CD14-positive monocyte (primary cell): Measurements from ENCODE around the gene GLCCI1. TPM values are rescaled to one million over a fixed set of nuclear protein-coding genes. Genes with fewer than 3 reads are reported as not detected.

Source experiments
- DNase-seq, 3 donors: peaks; one replicate each; pipeline ENCODE4 v3.0.0-alpha.2; 2011 to 2022
- H2AFZ ChIP-seq: 2 replicates; pipeline ENCODE4 v1.6.0; 2012; ENCODE audit warnings: mild to moderate bottlenecking, low read depth, low read length, inconsistent platforms; ENCODE audit not compliant: insufficient read depth, poor library complexity, severe bottlenecking
- H3K27ac ChIP-seq, 2 donors: 1 replicate in 1 of 2; 2 replicates in 1 of 2; pipeline ENCODE4 v1.5.1; 2012 to 2013; ENCODE audit warnings: low read length in 2 of 2, control low read depth in 1 of 2, inconsistent platforms in 1 of 2, low read depth in 1 of 2, mild to moderate bottlenecking in 1 of 2
- H3K27me3 ChIP-seq, 2 donors: one replicate each; pipeline versions ENCODE4 v1.6.0 to v1.6.1; 2011 to 2013; ENCODE audit warnings: low read length in 2 of 2; ENCODE audit not compliant: control insufficient read depth in 2 of 2, insufficient read depth in 2 of 2
- H3K36me3 ChIP-seq, 2 donors: replicated peaks in 1 of 2; 1 replicate in 1 of 2; 2 replicates in 1 of 2; pipeline versions ENCODE4 v1.5.1 to v1.6.1; 2012 to 2013; ENCODE audit warnings: low read length in 2 of 2, control low read depth in 1 of 2, inconsistent platforms in 1 of 2, mild to moderate bottlenecking in 1 of 2; ENCODE audit not compliant: insufficient read depth in 2 of 2, control insufficient read depth in 1 of 2
- H3K4me1 ChIP-seq, 2 donors: 1 replicate in 1 of 2; 2 replicates in 1 of 2; pipeline versions ENCODE4 v1.5.1 to v1.6.1; 2012 to 2013; ENCODE audit warnings: low read length in 2 of 2, control low read depth in 1 of 2, inconsistent platforms in 1 of 2, mild to moderate bottlenecking in 1 of 2, moderate library complexity in 1 of 2; ENCODE audit not compliant: insufficient read depth in 2 of 2, control insufficient read depth in 1 of 2
- H3K4me2 ChIP-seq: replicated peaks from 2 replicates; pipeline ENCODE3; 2012; ENCODE audit warnings: low read length, moderate library complexity, mild to moderate bottlenecking; ENCODE audit not compliant: poor library complexity, severe bottlenecking; ENCODE audit errors: extremely low read depth
- H3K4me3 ChIP-seq, 3 experiments: fragments of 200-600 bp in 1 of 3; sonication (generic) in 1 of 3; replicated peaks in 1 of 3; 1 replicate in 2 of 3; 2 replicates in 1 of 3; pipeline ENCODE4 v1.5.1; 2011 to 2013; ENCODE audit warnings: low read length in 3 of 3, mild to moderate bottlenecking in 3 of 3, control low read depth in 2 of 3, low read depth in 2 of 3, inconsistent platforms in 1 of 3, moderate library complexity in 1 of 3
- H3K79me2 ChIP-seq: 2 replicates; pipeline ENCODE4 v1.6.0; 2012; ENCODE audit warnings: mild to moderate bottlenecking, control low read depth, inconsistent platforms, low read length, moderate library complexity; ENCODE audit not compliant: insufficient read depth
- H3K9ac ChIP-seq: 2 replicates; pipeline ENCODE4 v1.6.0; 2017; ENCODE audit warnings: low read length, mild to moderate bottlenecking; ENCODE audit not compliant: insufficient read depth, poor library complexity, severe bottlenecking
- H3K9me3 ChIP-seq, 2 donors: replicated peaks in 1 of 2; 1 replicate in 1 of 2; 2 replicates in 1 of 2; pipeline versions ENCODE4 v1.5.1 to v1.6.1; 2012 to 2013; ENCODE audit warnings: low read length in 2 of 2, control low read depth in 1 of 2; ENCODE audit not compliant: control insufficient read depth in 1 of 2, insufficient read depth in 1 of 2
- H4K20me1 ChIP-seq: 2 replicates; pipeline ENCODE4 v1.6.0; 2012; ENCODE audit warnings: mild to moderate bottlenecking, low read length, control low read depth, moderate library complexity; ENCODE audit not compliant: insufficient read depth
- H3K27ac Mint-ChIP-seq, 7 donors: one replicate each; pipeline ENCODE4 v1.8.0; 2020; ENCODE audit warnings: mild to moderate bottlenecking in 7 of 7, mixed read lengths in 7 of 7, moderate library complexity in 6 of 7, inconsistent platforms in 2 of 7
- H3K27me3 Mint-ChIP-seq, 3 donors: one replicate each; pipeline ENCODE4 v1.8.0; 2021 to 2022; ENCODE audit warnings: low read depth in 3 of 3, mild to moderate bottlenecking in 3 of 3, mixed read lengths in 3 of 3, moderate library complexity in 3 of 3, inconsistent platforms in 1 of 3
- H3K36me3 Mint-ChIP-seq, 2 donors: one replicate each; pipeline ENCODE4 v1.8.0; 2020; ENCODE audit warnings: mixed read lengths in 2 of 2, inconsistent platforms in 1 of 2, mild to moderate bottlenecking in 1 of 2
- H3K4me1 Mint-ChIP-seq: one replicate; pipeline ENCODE4 v1.8.0; 2020; ENCODE audit warnings: mild to moderate bottlenecking, mixed read lengths
- H3K4me3 Mint-ChIP-seq, 2 donors: one replicate each; pipeline ENCODE4 v1.8.0; 2020; ENCODE audit warnings: mild to moderate bottlenecking in 2 of 2, mixed read lengths in 2 of 2, moderate library complexity in 1 of 2
- H3K9me3 Mint-ChIP-seq, 7 donors: one replicate each; pipeline ENCODE4 v1.8.0; 2020 to 2022; ENCODE audit warnings: mixed read lengths in 7 of 7, mild to moderate bottlenecking in 6 of 7, moderate library complexity in 6 of 7, inconsistent platforms in 2 of 7
- WGBS: methylation state at CpG from one replicate; pipeline ENCODE4 v1.1.5; 2013; ENCODE audit warnings: missing lambda C conversion rate; ENCODE audit not compliant: insufficient coverage; 5-methylcytosine and 5-hydroxymethylcytosine counted together
- intact Hi-C, 2 donors: fragments of 100-400 bp; cut with micrococcal nuclease; formaldehyde crosslinking; loops; one replicate each; pipeline versions ENCODE4 v1.15.0 to v1.15.1; 2023
- polyA plus RNA-seq, 3 donors: library from polyadenylated mRNA; depleted of rRNA in 1 of 3; unstranded in 2 of 3; stranded (reverse) in 1 of 3; fragments of 300-500 nt in 2 of 3; fragments of >200 nt in 1 of 3; fragmentation: Illumina TruSeq in 2 of 3; gene quantifications; 1 replicate in 2 of 3; 2 replicates in 1 of 3; pipeline ENCODE4 v1.2.3, GENCODE V29; 2012 to 2021
- TF ChIP-seq, protein P1 (sequence below): fragments of 200-600 bp; IDR thresholded peaks from one replicate; pipeline ENCODE4 v1.8.0; 2022; ENCODE audit warnings: antibody characterized with exemption, mild to moderate bottlenecking

GLCCI1 gene
- polyA plus RNA-seq, 3 donors, result 0.89 to 2.1 (median 1.1) TPM

GRCh38 chr7:8051373-8051772 lies 82.8 kb downstream of the GLCCI1 start:
- Histone ChIP-seq H3K79me2 (no peaks in the 10 kb centered on the region), H3K27me3 (no peaks in the 10 kb centered on the region), H3K4me2 (no peak overlapping the region), H3K9me3 (no peaks in the 10 kb centered on the region), H4K20me1 (no peaks in the 10 kb centered on the region), H3K9ac (no peak overlapping the region), H3K27ac (no peak overlapping the region), H3K4me1 (no peaks in the 10 kb centered on the region), H3K4me3 (no peak overlapping the region), H2AFZ (no peak overlapping the region), H3K36me3 (no peaks in the 10 kb centered on the region)
- no CpG with 5 or more reads among the region's 1 CpG for WGBS
- TF ChIP-seq, protein P1, sequence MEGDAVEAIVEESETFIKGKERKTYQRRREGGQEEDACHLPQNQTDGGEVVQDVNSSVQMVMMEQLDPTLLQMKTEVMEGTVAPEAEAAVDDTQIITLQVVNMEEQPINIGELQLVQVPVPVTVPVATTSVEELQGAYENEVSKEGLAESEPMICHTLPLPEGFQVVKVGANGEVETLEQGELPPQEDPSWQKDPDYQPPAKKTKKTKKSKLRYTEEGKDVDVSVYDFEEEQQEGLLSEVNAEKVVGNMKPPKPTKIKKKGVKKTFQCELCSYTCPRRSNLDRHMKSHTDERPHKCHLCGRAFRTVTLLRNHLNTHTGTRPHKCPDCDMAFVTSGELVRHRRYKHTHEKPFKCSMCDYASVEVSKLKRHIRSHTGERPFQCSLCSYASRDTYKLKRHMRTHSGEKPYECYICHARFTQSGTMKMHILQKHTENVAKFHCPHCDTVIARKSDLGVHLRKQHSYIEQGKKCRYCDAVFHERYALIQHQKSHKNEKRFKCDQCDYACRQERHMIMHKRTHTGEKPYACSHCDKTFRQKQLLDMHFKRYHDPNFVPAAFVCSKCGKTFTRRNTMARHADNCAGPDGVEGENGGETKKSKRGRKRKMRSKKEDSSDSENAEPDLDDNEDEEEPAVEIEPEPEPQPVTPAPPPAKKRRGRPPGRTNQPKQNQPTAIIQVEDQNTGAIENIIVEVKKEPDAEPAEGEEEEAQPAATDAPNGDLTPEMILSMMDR, result no peak
- no peaks in the 10 kb centered on the region for H3K9me3 Mint-ChIP-seq
- H3K27ac Mint-ChIP-seq, result no peak overlapping the region
- no peak overlapping the region for H3K4me3 Mint-ChIP-seq
- H3K27me3 Mint-ChIP-seq, result no peaks in the 10 kb centered on the region
- H3K36me3 Mint-ChIP-seq, result peaks cover 0 to 4% of the 10 kb centered on the region in 2 donors
- H3K4me1 Mint-ChIP-seq, result peaks cover 9% of the 10 kb centered on the region
- intact Hi-C loops, result no loop called here
- DNase-seq, result no peak

DNA sequence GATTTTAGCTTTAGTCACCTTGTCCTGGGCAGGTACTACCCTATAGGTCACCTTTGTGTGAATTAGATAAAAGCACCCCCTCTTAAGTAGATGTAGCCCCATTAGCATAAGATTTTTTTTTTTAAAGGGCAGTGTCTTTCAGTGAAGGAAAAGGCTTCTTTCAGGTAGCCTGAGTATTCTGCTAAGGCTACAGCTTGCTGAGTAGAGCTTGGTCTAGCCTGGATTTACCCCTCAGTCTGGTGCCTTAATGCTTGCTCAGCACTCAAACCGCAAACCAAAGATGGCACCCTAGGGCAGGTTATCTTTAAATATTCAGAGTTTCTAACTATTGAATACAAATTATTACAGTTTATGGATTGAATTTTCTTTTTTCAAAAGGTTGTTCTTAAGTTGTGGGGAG lies 83.4 kb downstream of the GLCCI1 start:
- TF ChIP-seq, protein P1, result no peak
- Histone ChIP-seq H4K20me1 (no peaks in the 10 kb centered on the region), H3K79me2 (no peaks in the 10 kb centered on the region), H3K4me1 (no peaks in the 10 kb centered on the region), H3K9me3 (no peaks in the 10 kb centered on the region), H3K27ac (no peak overlapping the region), H3K4me2 (no peak overlapping the region), H3K27me3 (no peaks in the 10 kb centered on the region), H3K4me3 (no peak overlapping the region), H3K36me3 (no peaks in the 10 kb centered on the region), H2AFZ (no peak overlapping the region), H3K9ac (no peak overlapping the region)
- intact Hi-C loops, result no loop called here
- peaks cover 10% of the 10 kb centered on the region for H3K4me1 Mint-ChIP-seq
- no peaks in the 10 kb centered on the region for H3K27me3 Mint-ChIP-seq
- no peaks in the 10 kb centered on the region for H3K9me3 Mint-ChIP-seq
- no peak for DNase-seq
- H3K36me3 Mint-ChIP-seq, result peaks cover under 1 to 5% of the 10 kb centered on the region in 2 donors
- H3K4me3 Mint-ChIP-seq, result no peak overlapping the region
- no CpG with 5 or more reads among the region's 1 CpG for WGBS
- no peak overlapping the region for H3K27ac Mint-ChIP-seq
